Measurements from ENCODE around the gene PRMT1. TPM values are rescaled to one million over a fixed set of nuclear protein-coding genes. Genes with fewer than 3 reads are reported as not detected.

The PRMT1 gene
- polyA plus RNA-seq, 3 donors, result 80.2 to 153 (median 118) TPM

DNA sequence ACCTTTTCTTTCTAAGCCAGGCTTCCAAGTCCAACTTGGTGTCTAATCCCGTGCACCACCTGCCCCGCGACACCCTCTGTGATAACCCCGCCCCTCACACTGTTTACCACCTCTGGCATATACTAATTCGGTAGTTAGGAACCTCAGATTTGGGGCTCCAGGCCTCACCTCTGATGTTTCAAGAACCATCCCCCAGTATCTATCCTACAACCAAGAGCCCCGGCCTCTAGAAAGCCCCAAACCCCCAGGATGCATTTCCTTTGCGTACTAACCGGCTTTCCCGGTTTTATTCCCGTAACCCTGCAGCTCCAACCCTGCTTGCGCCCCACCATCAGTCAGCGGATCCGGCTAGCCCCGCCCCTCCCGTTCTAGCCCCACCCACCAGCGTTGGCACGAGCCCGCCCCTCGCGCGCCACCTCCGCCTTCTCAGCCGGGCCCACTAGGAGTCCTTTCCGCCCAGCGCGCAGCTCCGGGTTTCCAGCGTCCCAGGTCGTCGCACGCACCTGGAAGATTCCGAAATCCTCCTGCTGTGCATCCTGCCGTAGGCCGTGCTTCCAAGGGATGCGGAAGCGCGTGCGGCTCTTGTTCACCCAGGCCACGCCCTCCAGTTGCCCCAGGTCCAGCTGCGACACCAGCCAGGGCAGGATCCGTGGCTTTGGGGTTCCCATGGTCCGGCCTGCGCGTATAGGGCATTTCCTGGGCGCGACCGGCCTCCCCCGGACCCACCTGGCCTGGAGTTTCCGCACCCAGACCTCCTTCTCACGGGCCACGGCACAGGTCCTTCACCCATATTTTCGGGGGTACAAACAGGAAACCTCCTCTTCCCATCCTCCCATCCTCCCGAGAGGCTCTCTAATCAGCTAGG is 12.7 kb upstream of the PRMT1 start:
- no peak overlapping the region for H3K27ac ChIP-seq (ENCODE audit: low read depth, low read length)
- 1% methylated on average over 48 to 53 of the region's 53 CpGs for WGBS, 3 donors

DNA sequence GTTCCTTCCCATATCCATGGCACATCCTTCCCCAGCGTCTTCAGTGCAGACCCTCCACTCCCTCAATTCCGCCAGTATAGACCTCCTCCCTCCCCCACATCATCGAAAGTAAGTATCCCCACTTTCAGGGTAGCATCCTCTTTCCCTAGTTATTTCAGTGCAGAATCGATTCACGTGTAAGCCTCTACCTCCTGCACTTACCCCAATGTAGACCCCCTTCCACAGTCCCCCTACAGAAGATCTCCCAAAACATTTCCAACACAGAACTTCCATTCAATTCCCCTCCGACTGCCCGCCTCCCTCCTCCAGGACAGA is 12.1 kb upstream of the PRMT1 start:
- H3K27ac ChIP-seq (ENCODE audit: low read depth, low read length), result no peak overlapping the region
- 0 to 1% (median 0%) methylated on average over 7 of the region's 7 CpGs for WGBS, 3 donors

DNA sequence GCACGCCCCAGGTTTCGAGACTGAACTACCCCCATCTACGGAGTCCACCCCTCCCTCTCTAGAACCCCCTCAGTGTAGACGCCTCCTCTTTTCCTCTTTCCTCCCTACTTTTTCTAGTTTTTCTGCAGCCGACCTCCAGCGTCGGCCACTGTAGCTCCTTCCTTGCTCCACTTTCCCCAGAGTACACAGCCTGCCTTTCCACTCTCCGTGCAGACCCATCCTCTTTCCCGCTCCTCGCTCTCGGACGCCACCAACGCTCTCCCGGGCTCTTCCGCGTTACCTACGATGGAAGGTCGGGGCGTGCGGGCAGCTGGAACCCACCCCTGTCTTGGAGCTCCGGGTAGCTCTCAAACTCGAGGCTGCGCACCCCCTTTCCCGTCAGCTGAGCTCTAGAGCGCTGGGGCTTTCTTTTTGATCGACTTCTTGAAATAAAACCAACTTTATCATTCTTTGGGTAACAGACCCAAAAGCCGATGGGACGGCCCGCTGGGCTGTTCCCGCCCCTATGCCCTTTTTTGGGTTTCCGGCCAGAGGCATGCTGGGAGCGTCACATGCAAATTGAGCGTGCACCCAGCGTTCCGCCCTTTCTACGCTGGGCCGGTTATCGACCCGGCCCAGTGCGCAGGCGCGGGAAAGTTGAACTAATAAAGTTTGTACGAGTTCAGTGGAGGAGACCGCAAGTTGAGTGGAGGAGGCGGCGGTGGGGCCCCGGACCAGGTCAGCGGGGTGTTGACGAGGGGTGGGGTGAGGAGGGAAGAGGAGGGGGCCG is 11.5 kb upstream of the PRMT1 start, which contains the start of the genes BCL2L12 and IRF3:
TSS of gene BCL2L12 (plus strand) at position 583 of the 769 bp plus-strand sequence. CDS start 760 bp downstream, outside the sequence.
TSS of gene IRF3 (minus strand) at position 507 of the 769 bp plus-strand sequence. CDS start 1,019 bp downstream, outside the sequence.
- 0 to 1% (median 1%) methylated on average over 50 of the region's 50 CpGs for WGBS, 3 donors
- no peak within 1 kb of the TSS for H3K27ac ChIP-seq (ENCODE audit: low read depth, low read length)

DNA sequence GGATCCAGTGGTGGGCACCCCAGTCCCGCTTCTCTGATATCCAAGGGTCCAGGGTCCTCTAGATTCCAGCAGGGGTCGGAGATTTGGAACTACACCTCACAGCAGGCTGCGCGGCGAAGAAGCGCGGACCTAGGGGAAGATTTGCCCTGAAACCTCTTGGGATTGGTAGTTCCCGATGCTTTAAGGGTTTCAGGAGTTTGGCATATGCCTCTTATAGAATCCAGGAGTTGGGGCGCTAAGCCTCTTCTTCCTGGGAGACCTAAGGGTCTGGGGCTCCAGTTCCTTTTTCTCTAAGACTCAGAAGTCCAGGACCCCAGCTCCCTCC is 11.0 kb upstream of the PRMT1 start:
- H3K27ac ChIP-seq (ENCODE audit: low read depth, low read length), result no peak overlapping the region
- WGBS, 3 donors, result 0 to 1% (median 0%) methylated on average over 9 of the region's 9 CpGs

DNA sequence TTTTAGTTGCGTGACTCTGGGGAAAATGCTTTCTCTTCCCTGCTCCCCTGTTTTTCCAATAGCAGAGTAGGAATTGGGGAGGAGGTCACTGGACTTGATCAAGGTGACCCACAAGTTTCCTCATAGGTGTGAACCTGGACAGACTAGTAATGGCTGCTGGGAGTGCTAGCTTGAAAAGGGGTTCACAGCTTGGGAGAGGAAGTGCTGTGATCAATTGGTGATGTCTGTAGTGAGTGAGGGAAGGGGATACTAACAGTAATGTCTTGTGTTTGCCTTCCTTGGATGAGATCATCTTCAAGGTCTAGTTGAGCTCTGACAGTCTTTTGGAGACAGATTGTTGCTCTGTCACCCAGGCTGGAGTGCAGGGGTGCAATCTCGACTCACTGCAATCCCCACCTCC is 9.6 kb upstream of the PRMT1 start:
- 87 to 100% (median 89%) methylated on average over 2 of the region's 2 CpGs for WGBS, 3 donors
- H3K27ac ChIP-seq (ENCODE audit: low read depth, low read length), result no peak overlapping the region

DNA sequence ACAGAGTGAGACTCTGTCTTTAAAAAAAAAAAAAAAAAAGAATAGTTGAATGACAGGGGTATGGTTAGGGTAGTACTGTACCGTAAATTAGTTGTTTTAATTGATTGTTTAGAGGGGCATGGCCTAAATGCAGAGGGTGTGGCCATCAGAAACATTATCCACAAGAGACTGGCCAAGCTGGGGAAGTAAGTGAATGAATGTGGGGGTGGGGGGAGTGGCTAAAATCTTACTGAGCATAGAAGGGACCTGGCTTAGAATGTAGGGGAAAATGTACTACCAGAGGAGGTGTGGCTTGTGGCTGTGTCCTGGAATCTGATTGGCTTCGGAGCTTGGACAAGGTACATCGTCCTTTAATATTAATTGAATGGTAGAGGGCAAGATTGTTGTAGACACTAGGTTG is 7.6 kb upstream of the PRMT1 start:
- 86 to 88% (median 86%) methylated on average over 3 of the region's 3 CpGs for WGBS, 3 donors
- H3K27ac ChIP-seq (ENCODE audit: low read depth, low read length), result no peak overlapping the region

DNA sequence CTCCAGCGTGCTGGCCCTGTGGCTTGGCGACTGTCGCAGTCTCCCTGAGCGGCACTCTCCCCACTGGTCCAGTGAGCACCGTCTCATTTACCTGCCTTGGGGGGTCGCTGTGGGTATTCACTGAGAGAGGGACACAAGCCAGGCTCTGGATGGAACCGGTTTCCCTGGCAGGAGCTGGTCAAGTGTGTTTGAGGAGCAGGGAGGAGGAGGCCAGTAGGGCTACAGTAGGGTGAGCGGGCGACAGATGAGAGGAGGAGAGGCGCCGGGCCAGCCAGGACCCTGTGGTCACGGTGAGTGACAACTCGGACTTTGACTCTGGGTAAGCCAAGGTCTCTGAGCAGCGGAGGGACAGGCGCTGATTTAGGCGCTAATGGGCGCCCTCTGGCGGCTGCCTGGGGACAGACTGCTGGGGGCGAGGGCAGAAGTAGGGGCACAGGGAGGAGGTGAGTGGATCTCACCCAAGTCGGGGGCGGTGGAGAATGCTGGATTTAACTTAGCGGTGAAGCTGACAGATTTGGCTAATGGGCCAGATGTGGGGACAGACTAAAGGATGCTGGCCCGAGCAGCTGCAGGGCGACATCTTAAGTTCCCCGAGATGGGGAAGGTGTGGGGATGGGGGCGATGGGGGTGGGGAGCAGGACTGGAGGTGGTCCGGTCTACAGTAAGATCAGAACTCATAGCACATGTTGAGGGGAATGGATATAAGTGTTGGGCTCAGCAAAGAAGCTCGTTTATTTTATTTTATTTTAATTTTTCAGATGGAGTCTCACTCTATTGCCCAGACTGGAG is 4.7 kb upstream of the PRMT1 start:
- 19 to 29% (median 29%) methylated on average over 27 to 28 of the region's 28 CpGs for WGBS, 3 donors
- H3K27ac ChIP-seq (ENCODE audit: low read depth, low read length), result no peak overlapping the region

DNA sequence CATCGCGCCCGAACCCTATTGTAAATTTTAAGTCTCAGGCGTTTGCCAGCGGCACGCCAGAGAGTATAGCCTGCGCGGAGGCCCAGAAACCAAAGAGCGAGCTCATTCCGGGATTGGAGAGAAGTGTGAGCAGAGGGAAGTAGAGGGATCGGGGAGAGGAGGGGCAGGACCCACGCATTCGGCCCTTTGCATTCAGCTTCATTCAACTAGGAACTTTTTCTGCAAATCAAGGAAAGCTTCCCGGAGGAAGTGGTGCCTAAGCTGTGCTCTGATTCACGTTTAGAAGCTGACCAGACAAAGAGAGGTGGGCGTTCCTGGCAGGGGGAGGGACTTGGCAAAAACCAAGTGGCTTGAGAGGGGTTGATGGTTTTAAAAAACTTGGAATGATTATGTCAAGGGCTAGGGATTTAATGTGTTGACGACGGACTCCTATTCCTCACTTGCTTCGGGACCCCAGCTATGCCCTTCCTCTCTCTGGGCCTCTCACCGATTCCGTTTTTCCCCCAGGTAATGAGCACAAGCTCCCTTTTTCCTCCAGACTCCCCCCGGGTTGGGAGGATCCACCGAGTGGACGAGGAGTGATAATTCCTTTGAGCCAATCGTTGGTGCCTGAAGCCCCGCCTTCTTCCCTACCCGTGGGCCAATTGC is 811 bp upstream of the PRMT1 start:
- H3K27ac ChIP-seq (ENCODE audit: low read depth, low read length), result peak overlapping the region; percentile 60
- WGBS, 3 donors, result 2 to 3% (median 2%) methylated on average over 27 of the region's 27 CpGs

DNA sequence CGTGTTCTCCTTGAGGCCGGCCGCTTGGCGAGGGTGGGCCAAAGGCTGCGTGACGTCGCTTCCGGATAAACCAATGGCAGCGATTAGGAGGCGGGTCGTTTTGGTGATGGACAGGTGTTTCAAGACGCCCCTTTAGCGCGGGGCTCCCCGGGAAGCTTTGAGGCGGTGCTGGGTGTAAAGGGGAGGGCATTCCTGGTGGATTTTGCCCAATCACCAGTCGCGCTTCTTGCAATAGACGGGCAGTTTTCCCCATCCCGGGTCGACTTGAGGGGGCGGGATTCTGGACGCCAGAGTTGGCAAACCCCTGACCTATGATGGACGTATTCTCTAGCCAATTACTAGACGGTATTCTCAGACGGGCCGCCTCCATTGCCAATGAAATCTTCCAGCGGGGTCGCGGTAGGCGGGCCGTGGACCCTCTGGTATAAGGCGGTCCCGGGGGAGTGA is 264 bp upstream of the PRMT1 start:
- WGBS, 3 donors, result 0 to 1% (median 0%) methylated on average over 34 of the region's 34 CpGs
- H3K27ac ChIP-seq (ENCODE audit: low read depth, low read length), result peak overlapping the region; percentile 77

DNA sequence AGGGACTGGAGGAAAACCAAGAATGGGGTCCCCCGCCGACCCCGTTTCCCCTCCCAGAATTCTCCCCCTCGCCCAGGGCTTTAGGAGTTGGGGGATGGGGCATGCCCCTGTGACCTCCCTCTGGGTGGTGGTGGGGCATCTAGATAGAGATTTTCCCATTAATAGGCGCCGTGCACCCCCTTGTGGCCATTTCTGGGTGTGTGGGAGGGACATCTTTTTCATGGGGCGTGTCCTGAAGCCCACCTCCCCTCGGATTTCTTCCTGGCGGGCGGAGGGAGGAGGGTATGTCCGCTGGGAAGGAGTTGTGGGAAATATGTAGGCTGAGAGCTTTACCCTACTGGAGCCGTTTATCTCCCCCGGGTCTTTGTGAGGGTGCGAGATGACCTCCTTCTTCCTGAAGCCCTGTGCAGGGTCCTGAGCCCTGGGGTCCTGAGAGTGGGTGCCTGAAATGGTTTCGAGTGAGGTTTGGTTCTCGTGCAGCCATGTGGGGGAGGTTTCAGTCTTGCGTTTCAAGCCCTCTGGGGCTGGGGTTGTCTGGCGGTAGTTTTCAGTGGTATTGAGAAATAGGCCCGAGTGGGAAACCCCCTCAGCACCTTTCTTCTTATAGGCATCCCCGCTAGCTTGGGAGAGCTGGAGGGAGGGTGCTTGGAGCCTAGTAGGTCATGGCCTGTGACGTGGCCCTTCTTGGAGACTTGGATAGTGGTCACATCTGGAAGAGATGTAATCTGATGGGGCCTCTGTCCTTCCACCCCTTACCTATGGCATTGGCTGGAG is 1.0 kb downstream of the PRMT1 start:
- peak overlapping the region; percentile 36 for H3K27ac ChIP-seq (ENCODE audit: low read depth, low read length)
- WGBS, 3 donors, result 2 to 4% (median 2%) methylated on average over 21 of the region's 21 CpGs

DNA sequence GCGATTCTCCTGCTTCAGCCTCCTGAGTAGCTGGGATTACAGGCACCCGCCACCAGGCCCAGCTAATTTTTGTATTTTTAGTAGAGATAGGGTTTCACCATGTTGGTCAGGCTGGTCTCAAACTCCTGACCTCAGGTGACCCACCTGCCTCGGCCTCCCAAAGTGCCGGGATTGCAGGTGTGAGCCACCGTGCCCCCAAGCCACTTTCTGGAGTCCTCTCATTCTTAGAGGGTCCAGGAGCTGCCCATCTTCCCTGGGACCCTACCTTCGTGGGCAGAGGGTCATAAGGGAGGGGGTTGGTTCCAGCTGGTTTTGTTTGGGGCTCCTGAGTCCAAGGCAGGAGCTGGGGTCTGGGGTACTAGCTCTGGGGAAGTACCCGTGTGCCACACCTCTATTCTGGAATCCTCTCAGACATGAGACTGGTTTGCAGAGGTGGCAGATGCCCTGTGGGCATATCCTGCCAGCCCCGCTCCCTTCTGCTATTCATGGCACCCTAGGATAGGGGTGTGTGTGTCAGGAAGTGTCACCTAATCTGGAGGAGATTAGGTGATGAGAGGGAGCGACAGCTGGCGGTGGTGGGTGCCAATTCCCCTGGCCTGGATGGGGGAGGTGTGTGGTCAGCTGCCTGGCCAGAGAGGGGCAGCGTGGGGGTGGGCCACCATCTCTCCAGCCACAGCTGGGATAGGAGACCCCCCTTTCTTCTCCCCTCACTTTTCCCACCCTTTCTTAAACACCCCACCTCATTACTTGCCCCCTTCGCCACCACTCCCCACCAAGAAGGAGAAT is 2.1 kb downstream of the PRMT1 start:
- no peak overlapping the region for H3K27ac ChIP-seq (ENCODE audit: low read depth, low read length)

DNA sequence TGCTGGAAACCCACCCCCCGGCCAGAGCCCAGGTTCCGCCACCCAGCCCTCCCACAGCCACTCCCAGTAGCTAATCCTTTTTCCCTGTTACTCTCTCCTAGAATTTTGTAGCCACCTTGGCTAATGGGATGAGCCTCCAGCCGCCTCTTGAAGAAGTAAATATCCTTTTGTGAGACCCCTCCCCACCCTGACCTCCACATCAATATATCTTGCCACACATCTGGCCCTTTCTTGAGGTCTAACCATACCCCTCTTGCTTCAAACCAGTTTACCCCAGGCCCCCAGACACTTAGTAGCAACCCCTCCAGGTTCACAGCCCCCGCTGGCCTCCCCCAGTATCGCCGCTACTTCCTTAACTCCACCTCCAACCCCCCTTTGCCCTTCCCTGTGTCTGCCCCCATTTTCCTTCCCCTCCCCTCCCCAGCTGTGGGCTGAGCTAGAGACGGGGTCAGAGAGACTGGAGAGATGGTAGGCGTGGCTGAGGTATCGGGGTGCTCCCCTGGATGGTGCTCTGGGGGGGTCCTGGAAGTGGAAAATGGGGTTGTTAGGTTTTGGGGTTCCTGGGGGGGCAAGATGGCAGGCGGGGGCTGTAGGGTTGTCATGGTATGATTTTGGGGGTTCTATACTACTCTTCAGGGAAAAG is 2.8 kb downstream of the PRMT1 start:
- no peak overlapping the region for H3K27ac ChIP-seq (ENCODE audit: low read depth, low read length)
- WGBS, 3 donors, result 57 to 59% (median 59%) methylated on average over 10 of the region's 10 CpGs

More for the DNA sequence above, 2.1 kb downstream of the PRMT1 start:
- WGBS, 3 donors, result 49 to 66% (median 66%) methylated on average over 11 to 12 of the region's 12 CpGs

DNA sequence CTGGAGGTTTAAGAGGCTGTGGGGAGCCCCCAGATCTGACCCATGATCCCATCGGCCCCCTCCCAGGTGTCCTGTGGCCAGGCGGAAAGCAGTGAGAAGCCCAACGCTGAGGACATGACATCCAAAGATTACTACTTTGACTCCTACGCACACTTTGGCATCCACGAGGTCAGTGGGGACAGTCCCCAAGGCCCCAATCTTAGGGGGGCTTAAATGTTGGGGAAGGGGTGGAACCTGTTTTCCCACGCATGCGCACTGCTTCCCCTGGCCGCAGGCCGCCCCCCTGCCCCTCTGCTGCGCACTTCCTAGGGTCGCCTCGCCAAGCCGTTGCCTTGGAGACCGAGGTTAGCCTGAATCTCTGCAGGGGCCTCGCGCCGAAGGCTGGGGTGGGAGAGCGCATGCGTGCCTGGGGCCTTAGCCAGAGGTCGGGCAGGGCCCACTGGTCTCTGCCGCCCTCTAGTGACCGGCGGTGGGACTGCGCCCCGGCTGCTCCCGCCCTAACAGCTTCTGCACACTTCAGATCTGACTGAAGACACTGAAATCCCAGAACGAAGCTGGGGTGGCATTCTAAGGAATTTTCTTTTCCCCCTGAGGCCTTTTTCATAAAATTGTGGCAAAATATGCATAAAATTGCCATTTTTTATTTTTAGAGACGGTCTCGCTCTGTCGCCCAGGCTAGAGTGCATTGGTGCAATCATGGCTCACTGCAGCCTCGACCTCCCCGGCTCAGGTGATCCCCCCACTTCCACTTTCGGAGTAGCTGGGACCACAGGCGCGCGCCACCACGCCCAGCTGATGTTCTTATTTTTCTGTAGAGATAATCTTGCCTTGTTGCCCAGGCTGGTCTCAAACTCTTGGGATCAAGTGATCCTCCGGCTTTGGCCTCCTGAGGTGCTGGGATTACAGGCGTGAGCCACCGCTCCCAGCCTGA is 3.6 kb downstream of the PRMT1 start:
- 29 to 34% (median 32%) methylated on average over 40 of the region's 40 CpGs for WGBS, 3 donors
- no peak overlapping the region for H3K27ac ChIP-seq (ENCODE audit: low read depth, low read length)

DNA sequence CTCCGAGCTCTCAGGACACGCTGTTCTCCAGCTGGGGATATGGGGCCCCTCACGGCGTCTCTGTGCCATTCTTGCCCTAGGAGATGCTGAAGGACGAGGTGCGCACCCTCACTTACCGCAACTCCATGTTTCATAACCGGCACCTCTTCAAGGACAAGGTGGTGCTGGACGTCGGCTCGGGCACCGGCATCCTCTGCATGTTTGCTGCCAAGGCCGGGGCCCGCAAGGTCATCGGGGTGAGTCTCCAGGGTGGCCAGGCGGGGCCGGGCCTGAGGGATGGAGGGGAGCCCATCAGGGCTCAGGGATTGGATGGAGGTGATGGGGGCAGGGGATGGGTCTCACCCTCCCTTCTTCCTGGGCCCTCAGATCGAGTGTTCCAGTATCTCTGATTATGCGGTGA is 4.8 kb downstream of the PRMT1 start:
- WGBS, 3 donors, result 78 to 90% (median 88%) methylated on average over 19 of the region's 19 CpGs
- no peak overlapping the region for H3K27ac ChIP-seq (ENCODE audit: low read depth, low read length)

DNA sequence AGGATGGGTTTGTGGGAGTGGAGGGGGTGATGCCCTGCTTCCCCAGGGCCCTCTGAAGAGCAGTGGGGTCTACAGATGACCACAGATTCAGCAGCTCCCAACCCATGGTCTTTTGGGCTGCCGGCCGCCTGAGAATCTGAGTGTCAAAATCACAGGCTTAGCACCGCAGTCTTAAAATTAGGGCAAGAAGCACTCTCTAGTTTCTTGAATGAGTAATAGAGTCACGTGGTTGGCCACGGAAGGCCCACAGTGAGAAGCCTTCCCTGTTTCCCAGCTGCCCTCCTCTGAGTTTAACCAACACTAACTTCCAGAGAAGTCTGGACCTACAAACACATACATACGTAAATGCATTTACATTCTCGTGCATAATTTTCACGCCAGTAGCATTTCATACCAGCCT is 5.2 kb downstream of the PRMT1 start:
- H3K27ac ChIP-seq (ENCODE audit: low read depth, low read length), result no peak overlapping the region
- WGBS, 3 donors, result 80 to 92% (median 91%) methylated on average over 8 of the region's 8 CpGs

Data from adipose tissue (tissue), 3 donors.